ENCODE data around the gene CD22.

DNA sequence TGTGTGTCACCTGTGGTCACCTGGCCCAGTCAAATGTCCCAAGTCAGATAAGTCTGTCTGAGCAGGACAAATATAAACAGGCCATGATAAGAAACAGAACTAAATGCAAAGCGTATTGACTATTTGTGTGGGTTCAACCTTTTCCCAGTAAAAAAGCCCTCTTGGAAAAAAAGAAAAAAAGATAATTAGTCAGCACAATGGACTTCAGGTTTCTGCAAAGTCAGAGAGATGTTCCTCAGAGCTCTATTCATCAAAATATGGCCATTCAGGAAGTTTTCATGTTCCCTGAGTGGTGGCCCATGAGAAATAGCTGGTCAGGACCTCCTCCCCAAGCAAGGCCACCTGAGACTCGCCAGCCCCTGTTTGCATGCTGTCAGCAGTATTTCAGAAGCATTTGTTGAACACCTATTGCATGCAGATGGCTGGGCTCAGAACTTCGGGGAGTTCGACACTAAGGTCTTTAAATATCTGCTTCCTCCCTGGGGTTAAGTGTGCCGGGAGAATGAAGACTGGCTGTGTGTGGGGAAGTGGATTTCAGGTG is 32.0 kb downstream of the CD22 start:
- TF ChIP-seq CTCF (IDR thresholded peaks at IDR 0.05 in 8 of 11, conservative IDR thresholded peaks at IDR 0.05 in 3 of 11) (no peak), POLR2A (IDR thresholded peaks at IDR 0.05) (no peak), POLR2AphosphoS5 (IDR thresholded peaks at IDR 0.05) (no peak)
